Mesenteric fat pad (tissue), 1 donor: Measurements from ENCODE around the gene RBM4B. TPM values are rescaled to one million over a fixed set of nuclear protein-coding genes. Genes with fewer than 3 reads are reported as not detected.
"Not testable (repeated sequence)": the region's sequence is repeated elsewhere in the genome, so short reads cannot be mapped to it uniquely, and the experiment has no call there.

ENCODE experiments used
- DNase-seq: peaks from one replicate; pipeline ENCODE4 v3.0.0-alpha.2; 2020; ENCODE audit warnings: low spot score
- long read RNA-seq: library from polyadenylated mRNA; unstranded; transcript quantifications from one replicate; pipeline ENCODE4 v2.0.0, GENCODE V29; 2020
- total RNA-seq: library from RNA; stranded (reverse); fragmentation: NEBNext Ultra II Directional; extraction: Animal tissue kit (Norgen Biotek cat#: 25700); gene quantifications from one replicate; pipeline ENCODE4 v1.2.1, GENCODE V29; 2021
- donor health status: DM: yes; HTN: yes; CAD: no.

The RBM4B gene
- total RNA-seq = 8.0 TPM
- long read RNA-seq, transcript RBM4B-201 (4 exons, 1,840 nt) = major isoform, 19 of 57 reads
- long read RNA-seq, transcript RBM4B-206 (2 exons, 1,646 nt) = minor isoform, 8 of 57 reads
- long read RNA-seq, partial matches to known transcripts = 10 of 57 reads
- long read RNA-seq, other reads (novel, unspliced or antisense) = 17 of 57 reads

- DNase-seq = peak; percentile 99
These were observed at the start of gene RBM4B for GRCh38 chr11:66677599-66678375. Gene RBM4B (minus strand): TSS chr11:66677887. CDS start chr11:66677079, 808 bp downstream.

- DNase-seq = no peak
These were observed 48.0 kb upstream of the RBM4B start for GRCh38 chr11:66725647-66726046.

- no peak for DNase-seq
These were observed 47.4 kb upstream of the RBM4B start for GRCh38 chr11:66725114-66725513.

GRCh38 chr11:66724167-66724566 is 46.5 kb upstream of the RBM4B start:
- DNase-seq = not testable (repeated sequence)

GRCh38 chr11:66723693-66724092 is 46.0 kb upstream of the RBM4B start:
- no peak for DNase-seq

- DNase-seq = no peak
These were observed 45.3 kb upstream of the RBM4B start for GRCh38 chr11:66722745-66723651.

- DNase-seq = no peak
These were observed 44.3 kb upstream of the RBM4B start for GRCh38 chr11:66721939-66722338.

GRCh38 chr11:66720899-66721470 is 43.3 kb upstream of the RBM4B start:
- no peak for DNase-seq

GRCh38 chr11:66720223-66720898 is 42.7 kb upstream of the RBM4B start:
- no peak for DNase-seq

GRCh38 chr11:66719111-66719872 is 41.6 kb upstream of the RBM4B start:
- DNase-seq = no peak

- DNase-seq = no peak
These were observed 40.8 kb upstream of the RBM4B start for GRCh38 chr11:66718320-66718971.

GRCh38 chr11:66717925-66718319 is 40.2 kb upstream of the RBM4B start:
- no peak for DNase-seq

- DNase-seq = no peak
These were observed 39.3 kb upstream of the RBM4B start for GRCh38 chr11:66716996-66717395.

GRCh38 chr11:66715346-66716085 is 37.8 kb upstream of the RBM4B start:
- no peak for DNase-seq

- DNase-seq = no peak
These were observed 36.2 kb upstream of the RBM4B start for GRCh38 chr11:66713746-66714480.

GRCh38 chr11:66710384-66710930 is 32.8 kb upstream of the RBM4B start:
- no peak for DNase-seq

GRCh38 chr11:66708701-66709100 is 31.0 kb upstream of the RBM4B start:
- DNase-seq = no peak

GRCh38 chr11:66708094-66708493 is 30.4 kb upstream of the RBM4B start:
- no peak for DNase-seq
